HG03108 (cell line): ENCODE data around the gene ADD2.
"Not testable (repeated sequence)": the region's sequence is repeated elsewhere in the genome, so short reads cannot be mapped to it uniquely, and the experiment has no call there.

Experiments used
- ATAC-seq: cut with Tn5 transposase; IDR thresholded peaks from one replicate; pipeline ENCODE4 v1.9.1; 2021; ENCODE audit warnings: moderate library complexity; ENCODE audit not compliant: unreplicated experiment

Gene ADD2

DNA sequence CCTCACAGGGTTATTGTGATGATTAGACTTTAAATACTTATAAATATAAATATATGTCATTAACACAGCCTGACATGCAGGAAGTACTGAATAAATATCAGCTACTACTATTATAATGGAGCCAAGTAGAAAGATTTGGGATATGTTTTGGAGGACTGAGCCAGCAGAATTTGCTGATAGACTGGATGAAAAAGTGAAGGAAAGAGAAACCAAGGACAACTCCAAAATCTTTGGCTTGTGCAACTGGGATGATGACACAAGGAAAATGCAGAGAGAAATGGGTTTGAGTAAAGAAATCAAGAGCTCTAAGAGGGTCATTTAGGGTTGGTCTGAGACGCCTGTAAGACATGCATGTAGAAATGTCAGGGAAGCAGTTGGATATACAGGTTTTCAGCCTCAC, 15.6 kb downstream of the ADD2 start:
- ATAC-seq: no peak

DNA sequence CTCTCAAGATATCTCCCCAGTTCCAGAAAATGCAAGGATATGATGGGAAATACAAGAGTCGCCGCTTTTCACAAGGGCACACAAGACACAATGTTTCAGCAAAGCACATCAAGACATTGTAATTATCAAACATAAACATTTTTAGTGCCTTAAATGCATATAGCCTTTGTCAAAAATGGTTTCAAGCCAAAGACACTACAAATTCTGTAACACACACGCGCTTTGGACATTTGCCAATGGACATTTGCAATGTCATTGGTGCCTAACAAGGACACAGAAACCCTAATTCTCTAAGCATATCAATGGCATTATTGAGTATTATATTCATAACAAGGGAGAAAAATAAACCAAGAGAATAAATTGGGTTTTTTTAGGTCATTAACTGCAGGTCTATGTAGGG, 16.1 kb downstream of the ADD2 start:
- ATAC-seq: no peak

DNA sequence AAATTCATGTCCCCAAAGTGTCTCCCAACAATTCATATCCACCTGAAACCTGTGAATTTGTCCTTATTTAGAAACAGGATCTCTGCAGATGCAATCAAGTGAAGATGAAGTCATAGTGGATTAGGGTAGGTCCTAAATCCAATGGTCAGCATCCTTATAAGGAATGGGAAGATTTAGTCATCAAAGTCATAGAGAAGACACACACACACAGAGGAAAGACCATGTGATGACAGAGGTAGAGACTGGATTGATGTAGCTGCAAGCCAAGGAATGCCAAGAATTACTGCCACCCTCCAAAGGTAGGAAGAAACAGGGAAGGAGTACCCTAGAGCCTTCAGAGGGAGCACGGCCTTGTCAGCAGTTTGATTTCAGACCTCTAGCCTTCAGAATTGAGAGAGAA, 17.7 kb downstream of the ADD2 start:
- ATAC-seq: no peak

DNA sequence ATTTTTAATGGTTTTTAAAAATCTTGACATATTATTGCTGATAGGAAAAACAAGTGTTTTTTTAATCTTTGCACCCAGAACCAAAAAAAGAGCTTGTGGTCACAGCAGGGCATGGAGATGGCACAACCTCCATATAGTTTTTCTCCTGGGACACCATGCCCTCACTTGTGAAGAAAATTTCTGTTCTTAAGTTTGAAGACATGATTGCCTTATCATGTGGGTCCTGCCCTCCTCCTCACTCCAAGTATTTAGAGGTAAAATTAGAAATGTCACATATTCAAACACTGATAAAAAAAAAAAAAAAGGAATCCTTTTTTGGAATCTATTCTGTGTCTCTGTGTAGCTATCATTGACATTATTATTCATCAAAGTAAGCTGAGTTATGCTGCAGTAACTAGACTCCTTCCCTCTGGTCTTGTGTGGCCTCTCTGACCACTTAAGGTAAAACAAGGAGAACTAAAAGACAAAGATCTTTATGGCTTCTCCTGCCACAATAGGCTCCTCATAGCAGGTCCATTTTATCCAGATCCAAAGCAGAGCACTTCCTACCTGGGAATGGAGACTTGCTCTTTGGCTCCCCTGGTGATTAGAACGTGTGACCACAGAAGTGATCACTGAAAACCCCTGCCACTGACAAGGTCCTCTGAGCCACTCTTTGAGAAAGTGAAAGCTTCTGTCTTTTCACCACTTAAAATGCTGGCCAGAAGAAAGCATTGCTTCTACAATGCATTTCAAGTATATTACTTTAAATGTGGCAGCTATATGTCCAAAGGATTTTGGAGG, 19.8 kb downstream of the ADD2 start:
- ATAC-seq: no peak

DNA sequence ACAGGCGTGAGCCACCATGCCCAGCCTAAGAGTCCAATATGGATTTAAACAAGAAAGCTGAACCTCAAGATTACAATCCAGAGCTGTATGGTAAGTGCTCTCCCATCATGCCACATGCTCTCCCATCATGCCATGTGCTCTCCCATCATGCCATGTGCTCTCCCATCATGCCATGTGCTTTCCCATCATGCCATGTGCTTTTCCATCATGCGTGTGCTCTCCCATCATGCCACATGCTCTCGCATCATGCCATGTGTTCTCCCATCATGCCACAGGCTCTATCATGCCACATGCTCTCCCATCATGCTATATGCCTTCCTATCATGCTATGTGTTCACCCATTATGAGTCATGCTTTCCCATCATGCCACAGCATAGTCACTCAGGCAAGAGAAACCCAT, 20.7 kb downstream of the ADD2 start:
- ATAC-seq: no peak

DNA sequence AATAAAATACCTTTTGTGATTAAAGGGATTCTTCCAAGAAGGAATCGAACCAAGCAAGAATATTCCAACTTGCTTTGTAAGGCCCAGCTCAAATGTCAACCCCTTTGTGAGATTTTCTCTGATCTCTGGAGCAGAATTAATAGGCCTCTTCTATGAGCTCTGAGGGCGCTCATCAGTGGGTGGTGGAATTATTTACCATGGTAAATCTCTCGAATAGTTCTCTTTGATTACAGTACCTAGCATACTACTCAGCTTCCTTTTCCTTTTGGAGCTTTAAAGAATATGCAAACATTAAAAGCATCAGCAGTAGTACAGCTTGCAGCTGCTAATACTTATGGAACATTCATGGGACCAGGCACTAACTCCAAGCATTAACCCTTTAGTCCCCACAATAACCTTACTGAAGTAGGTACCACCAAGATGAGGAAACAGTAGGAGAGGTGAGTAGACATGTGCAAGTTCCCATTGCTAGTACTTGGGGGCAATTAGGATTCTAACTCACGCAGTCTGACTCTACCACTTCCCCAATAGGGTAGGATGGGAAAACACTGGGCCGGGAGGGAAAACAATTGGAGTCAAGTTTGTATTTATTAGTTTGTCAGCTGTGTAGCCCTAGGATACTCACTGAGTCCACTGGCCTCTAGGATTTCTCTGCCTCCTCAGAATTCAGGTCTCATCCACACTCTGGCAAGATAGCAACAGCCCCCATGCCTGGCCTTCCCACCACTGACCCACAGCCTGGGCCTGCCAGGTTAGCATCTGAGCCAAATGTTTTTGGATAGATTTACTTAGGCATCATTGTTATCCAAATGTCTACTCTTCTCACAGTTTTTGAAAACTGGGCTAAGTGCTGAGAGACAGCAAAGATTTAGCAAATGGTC, 21.7 kb downstream of the ADD2 start:
- no peak for ATAC-seq

DNA sequence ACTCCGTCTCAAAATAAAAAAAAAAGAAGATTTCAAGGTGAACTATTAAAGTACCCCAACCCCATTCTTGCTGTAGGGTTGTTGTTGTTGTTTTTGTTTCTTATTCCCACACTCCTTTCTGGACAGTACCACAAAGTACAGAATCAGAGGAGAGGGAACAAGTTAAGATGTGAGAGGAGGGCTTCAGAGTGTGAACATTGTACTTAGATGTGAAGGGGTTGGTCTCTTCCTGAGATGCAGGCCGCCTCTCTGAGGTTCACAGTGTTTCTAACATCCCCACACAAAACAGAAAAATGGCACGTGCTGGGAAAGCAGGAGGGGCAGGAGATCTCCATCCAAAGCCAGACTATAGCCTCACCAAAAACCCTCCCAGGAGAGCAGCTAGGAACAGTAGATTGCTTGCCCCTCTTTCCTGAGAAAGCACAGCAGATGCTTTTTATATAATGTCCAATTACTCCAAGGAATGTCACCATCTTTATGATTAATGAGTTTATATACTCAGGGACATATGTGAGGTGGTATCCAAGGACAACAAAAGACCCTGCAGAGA, 22.6 kb downstream of the ADD2 start:
- ATAC-seq: no peak

DNA sequence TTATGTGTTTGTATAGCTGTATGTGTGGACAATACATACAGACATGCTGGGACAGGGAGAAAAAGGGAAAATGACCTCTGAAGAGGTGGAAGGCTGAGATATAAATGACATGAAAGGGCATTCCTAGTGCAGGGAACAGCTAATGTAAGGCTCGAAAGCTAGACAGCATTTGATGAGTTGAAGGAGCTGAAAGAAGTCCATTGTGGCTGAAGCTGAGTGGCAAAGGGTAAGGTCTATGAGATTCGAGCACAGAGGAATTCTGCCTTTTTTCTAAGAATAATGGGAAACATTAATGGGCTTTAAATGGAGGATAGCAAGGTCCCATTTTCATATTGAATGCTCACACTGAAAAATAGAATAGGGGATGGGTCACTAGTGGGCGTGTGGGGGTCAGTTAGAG, 23.6 kb downstream of the ADD2 start:
- ATAC-seq: no peak

DNA sequence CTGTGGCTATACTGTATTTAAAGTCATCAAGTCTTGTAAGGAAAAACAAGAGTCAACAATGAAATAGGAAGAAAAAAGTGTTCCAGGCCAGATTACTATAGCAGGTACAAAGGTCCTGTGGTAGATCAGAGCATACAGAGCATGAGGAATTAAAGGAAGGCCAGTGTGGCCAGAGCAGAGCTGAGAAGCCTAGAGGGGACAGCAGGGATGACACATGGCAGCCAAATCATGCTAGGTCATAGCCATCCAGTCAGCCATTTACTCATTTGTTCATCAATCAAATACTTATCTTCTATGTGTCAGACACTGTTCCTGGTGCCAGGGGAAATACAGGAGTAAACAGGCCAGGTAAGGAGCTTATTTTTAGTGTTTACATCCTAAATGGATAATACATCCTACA, 24.3 kb downstream of the ADD2 start:
- ATAC-seq: no peak

DNA sequence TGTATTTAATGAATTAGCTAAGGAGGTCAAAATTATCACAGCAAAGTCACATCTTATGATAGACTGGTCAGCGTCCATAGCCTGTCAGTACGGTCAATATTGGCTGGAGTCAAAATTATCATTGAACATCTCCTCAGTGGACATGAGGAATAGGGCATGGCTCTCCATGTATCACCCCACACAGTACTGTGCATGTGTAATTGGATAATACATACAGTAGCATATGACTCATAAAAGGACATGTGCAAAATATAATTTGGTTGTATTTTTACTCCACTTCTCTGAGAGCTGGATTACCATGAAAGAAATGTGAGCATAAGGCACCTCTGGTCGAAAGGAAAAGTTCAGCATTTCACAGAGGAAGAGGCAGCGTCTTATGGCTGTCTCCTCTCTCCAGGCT, 24.9 kb downstream of the ADD2 start:
- no peak for ATAC-seq

DNA sequence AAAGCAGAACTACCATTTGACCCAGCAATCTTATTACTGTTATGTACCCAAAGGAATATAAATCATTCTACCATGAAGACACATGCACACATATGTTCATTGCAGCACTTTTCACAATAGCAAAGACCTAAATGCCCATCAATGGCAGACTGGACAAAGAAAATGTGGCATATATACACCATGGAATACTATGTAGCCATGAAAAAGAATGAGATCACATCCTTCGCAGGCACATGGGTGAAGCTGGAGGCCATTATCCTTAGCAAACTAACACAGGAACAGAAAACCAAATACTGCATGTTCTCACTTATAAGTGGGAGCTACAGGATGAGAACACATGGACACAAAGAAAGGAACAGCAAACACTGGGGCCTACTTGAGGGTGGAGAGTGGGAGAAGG, 28.5 kb downstream of the ADD2 start:
- not testable (repeated sequence) for ATAC-seq

DNA sequence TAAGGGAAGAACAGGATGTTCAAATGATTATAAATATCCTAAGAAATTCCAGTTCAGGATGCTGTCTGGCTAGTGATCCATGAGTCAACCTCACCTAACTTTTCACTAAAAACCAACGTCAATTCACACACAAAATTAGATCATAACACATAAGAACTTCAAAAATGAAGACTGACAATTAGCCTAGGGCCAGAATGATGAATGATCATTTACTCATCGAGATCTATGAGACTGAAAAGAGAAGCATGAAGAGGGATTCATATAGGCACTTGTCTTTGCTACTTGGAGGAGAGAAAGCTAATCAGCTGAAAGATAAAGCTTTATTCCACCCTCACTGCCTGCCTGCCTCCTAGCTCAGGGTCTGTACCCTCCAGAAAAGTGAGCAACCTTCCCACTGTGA, 29.8 kb downstream of the ADD2 start:
- no peak for ATAC-seq

DNA sequence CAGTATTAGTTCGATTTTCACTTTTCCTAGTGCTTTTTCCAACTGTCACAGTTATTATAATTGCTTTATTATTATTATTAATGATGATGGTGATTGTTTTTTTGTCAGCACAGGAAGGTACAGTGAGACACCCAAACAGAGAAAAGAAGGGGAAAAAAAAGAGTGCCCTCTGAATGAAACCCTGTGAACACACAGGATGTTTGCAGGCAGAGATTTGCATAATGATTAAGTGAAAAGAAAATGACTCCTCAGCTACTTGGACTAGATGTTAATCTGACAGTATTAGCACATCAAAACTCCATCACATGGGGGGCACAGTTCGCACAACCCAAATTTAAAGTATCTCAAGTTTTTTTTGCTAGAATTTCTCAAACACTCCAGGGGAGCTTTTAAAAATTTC, 32.9 kb downstream of the ADD2 start:
- ATAC-seq: no peak

DNA sequence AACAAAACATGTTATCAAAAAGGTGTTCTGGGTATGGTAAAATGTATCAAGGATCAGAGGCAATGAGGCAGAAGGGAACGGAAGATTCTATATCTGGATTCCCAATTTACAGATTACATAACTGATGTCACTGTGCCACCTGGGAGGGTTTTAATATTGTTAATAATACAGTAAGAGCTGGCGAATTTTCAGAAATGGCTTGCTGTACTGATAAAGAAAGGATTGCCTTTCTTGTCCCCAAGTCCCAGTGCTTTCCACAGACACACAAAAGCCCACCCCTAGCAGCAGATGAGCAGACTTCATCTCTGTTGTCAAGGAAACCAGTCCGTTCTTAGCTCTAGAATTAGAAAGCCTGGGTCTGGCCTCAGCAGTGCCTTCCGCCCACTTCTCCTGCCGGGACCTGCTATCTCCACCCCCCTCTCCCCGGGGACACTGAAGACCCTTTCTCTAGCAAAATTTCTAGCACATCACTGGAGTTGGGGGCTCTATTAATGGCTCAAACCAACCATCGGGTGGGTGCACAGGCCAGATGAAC, 34.3 kb downstream of the ADD2 start:
- ATAC-seq: no peak

DNA sequence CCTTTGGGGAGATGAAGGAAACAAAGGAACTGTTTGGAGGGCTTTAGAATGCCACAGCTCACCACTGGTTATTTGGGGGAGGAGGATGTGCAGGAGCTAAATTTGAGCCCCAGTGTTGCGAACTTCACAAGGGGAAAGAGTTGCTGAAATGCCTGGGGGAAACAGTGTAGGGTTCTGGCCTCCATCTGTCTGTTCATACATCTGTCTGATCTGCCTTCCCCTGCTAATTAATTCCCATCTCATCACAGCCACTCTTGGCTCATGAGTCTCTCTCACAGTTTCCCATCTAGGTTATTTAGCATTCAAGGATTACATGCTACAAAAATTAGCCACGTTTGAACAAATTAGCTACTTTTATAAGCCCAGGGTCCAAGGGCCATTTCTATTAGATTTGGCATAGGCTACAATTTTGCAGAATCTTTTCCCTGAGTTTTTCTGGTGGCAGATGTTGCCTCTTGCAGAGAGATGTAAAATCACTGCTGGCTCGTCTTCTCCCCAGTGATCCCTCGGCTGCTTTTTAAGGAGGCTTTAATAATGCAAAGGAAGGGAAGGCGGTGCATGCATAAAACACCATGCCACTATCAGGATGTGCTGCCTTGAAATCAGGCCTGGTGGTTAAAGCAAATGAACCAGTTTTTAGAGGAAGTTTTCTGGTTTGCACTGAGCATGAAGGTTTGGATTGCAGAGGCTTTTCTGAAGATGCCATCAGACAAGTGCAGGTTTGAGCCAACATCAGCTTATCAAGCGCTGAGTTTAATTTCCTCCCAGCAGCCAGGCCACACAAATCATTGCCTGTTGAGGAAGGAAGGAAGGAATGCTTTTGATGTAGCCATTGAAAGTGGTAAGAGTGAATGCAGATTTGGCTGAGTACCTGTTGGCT, 35.0 kb downstream of the ADD2 start:
- no peak for ATAC-seq

DNA sequence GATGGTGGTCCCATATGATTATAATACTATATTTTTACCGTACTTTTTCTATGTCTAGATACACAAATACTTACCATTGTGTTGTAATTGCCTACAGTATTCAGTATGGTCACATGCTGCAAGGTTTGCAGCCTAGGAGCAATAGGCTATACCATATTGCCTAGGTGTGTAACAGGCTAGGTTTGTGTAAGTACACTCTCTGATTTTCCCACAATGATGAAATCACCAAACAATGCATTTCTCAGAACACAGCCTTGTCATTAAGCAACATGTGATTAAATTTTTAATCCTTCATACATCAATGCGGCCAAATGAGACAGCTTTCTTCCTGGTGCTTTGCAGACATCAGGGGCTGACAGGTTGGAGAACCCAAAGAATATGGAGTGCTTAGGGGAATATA, 37.3 kb downstream of the ADD2 start:
- no peak for ATAC-seq

DNA sequence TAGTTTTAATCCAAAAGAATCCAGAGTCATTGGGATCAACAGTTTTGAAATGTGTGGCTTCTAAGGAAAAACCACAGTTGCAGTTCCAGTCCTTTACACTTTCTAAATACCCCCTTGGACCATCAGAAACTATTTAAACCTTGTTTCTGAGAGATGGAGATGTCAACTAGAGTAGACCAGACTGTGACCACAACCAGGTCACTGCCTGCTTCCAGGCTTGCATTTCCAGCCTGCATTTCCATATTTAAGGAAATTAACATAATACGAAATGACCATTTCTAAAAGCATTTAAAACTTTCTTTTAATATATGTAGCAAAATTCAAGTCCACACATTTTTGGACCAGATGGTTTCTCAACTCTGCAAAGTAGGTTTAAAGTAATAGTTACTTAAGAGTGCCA, 38.4 kb downstream of the ADD2 start:
- no peak for ATAC-seq

DNA sequence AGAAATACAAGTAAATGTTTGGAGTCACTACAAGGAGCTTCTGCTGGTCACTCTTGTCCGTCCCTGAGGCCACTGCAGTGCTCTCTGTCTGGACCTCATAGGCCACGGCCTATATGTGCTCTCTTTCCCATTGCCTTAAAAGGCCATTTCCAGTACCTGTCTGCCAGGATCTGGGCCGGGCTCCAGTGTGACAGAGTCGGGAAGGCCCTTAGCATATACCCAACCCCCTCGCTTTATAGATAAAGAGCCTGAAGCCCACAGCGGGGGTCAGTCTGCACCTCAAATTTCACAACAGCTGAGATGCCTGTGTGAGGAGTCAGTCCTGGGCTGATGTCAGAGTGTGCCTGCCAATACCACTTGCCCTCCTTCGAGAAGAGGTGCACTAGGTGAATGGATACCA, 39.9 kb downstream of the ADD2 start:
- no peak for ATAC-seq

DNA sequence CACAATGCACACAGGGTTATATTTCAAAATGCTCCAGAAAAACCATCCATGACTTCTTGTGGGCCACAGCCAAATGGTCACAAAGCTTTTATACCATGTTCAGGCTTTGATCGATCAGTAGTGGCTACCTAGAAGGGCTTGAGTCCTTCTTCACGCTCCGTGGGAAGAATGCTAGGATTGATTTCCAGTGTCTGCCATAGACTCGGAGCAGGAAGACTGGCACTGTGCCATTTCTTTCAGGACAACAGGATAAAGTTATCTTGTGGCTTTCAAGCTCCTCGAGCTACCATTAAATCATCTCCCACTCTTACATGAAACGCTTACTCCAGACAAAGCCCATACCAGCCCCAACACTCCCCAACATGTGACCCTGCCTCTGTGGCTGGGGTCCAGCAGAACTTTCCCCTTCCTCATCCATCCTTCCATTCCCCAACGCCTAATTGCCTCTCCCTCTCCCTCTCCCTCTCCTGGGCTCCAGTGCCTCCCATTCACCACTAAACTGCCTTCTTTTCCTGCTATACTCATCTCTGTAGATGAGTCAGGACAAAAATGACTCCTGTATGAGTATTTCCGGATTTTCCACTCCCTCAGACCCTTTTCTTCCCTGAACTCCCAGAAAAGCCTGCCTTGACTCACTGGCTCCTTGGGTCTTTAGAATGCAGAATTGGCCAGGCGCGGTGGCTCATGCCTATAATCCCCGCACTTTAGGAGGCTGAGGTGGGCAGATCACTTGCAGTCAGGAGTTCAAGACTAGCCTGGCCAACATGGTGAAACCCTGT, 40.9 kb downstream of the ADD2 start:
- ATAC-seq: no peak

DNA sequence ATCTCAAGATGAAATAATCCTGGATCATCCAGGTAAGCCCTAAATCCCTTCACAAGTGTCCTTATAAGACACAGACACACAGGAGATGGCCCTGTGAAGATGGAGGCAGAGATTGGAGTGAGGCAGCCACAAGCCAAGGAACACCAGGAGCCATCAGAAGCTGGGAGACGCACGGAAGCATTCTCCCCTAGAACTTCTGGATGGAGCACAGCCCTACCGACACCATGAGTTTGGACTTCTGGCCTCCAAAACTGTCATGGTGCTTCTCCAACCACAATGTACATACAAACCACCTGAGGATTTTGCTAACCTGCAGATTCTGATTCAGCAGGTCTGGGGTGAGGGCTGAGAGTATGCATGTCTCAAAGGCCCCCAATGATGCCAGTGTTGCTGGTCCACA, 42.5 kb downstream of the ADD2 start:
- no peak for ATAC-seq
